ENCODE data around the gene HERPUD1.
"Not testable (repeated sequence)": the region's sequence is repeated elsewhere in the genome, so short reads cannot be mapped to it uniquely, and the experiment has no call there.

The HERPUD1 gene, protein sequence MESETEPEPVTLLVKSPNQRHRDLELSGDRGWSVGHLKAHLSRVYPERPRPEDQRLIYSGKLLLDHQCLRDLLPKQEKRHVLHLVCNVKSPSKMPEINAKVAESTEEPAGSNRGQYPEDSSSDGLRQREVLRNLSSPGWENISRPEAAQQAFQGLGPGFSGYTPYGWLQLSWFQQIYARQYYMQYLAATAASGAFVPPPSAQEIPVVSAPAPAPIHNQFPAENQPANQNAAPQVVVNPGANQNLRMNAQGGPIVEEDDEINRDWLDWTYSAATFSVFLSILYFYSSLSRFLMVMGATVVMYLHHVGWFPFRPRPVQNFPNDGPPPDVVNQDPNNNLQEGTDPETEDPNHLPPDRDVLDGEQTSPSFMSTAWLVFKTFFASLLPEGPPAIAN

DNA sequence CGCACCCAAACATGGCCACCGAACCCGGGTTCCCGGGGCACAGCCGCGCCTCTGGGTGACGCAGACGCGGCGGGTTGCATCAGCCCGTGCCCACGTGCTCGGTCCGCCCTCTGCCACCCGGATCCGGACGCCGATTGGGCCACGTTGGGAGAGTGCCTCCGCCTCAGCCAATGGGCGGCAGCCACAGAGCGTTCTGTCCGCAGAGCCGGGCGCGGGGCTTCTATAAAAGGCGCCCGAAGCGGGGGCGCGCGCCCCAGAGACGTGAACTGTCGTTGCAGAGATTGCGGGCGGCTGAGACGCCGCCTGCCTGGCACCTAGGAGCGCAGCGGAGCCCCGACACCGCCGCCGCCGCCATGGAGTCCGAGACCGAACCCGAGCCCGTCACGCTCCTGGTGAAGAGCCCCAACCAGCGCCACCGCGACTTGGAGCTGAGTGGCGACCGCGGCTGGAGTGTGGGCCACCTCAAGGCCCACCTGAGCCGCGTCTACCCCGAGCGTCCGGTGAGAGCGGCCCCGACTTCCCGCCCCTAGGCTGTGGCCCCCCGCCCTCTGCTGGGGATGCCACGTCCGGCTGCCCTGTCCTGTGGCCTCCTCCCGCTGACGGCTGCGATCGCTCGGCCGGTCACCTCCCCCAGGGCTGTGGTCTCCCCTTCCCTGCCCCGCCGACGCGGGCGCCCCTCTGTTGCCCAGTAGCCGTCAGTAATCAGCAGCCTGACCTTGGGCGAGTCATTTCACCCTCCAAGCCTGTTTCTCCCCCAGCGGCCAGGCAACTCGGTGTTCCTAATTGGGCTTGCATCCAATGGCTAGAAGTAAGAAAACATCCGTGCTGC lies at the start of gene HERPUD1:
Gene HERPUD1, plus strand, starts transcription at position 251 of the 829 bp plus-strand sequence. Its CDS starts 103 bp downstream, at position 354.
- DNase-seq = peak; percentile 87 to 93

DNA sequence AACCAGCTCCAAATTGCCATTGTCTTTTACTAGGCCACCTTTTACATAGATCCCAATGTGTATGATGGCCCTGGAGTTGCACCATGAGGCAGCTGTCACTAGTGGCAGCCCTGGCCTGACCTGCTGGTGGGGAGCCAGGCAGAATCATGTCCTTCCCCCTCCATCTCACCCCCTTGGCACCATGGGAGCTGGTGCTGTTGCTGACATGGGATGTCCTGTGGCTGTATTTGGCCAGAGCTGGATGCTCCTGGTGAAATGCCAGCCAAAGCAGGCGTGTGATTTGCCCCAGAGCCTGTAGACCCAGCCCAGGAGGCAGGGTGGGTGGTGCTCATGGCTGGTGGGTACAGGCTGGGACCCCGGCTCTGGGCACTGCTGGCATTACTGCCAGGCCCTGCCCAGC lies 48.4 kb upstream of the HERPUD1 start:
- no peak for DNase-seq

DNA sequence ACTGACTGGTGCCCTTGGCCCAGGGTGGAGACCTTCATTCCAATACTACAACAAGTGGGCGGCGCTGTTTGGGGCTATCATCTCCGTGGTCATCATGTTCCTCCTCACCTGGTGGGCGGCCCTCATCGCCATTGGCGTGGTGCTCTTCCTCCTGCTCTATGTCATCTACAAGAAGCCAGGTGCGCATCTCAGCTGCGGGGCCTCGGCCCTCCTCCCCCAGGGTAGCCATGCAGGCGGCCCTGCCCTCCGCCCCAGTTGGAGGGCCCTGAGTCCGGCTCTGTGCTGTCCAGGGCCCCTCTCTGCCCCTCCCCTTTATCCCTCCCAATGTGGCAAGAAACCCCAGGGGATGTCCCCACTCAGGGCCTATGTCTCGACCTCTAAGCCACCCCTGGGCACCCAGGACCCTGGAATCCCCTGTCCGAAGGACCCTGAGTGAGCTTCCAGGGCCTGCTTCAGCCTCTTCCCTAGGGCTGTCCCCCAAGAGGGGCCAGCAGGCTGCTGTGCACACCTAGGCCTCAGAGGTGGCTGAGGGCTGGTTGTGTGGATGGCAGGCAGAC lies 47.8 kb upstream of the HERPUD1 start:
- DNase-seq = no peak

DNA sequence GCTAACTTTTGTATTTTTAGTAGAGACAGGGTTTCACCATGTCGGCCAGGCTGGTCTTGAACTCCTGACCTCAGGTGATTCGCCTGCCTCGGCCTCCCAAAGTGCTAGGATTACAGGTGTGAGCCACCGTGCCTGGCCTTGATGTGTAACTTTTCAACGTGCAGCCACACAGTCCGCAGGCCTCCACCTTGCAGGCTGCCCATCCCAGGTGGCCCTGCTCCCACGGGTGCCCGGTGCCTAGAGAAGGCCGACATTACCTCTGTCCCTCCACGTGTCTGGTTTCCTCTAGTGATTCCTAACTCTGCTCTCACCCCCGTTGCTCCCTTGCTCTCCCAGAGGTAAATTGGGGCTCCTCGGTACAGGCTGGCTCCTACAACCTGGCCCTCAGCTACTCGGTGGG lies 47.0 kb upstream of the HERPUD1 start:
- not testable (repeated sequence) for DNase-seq

DNA sequence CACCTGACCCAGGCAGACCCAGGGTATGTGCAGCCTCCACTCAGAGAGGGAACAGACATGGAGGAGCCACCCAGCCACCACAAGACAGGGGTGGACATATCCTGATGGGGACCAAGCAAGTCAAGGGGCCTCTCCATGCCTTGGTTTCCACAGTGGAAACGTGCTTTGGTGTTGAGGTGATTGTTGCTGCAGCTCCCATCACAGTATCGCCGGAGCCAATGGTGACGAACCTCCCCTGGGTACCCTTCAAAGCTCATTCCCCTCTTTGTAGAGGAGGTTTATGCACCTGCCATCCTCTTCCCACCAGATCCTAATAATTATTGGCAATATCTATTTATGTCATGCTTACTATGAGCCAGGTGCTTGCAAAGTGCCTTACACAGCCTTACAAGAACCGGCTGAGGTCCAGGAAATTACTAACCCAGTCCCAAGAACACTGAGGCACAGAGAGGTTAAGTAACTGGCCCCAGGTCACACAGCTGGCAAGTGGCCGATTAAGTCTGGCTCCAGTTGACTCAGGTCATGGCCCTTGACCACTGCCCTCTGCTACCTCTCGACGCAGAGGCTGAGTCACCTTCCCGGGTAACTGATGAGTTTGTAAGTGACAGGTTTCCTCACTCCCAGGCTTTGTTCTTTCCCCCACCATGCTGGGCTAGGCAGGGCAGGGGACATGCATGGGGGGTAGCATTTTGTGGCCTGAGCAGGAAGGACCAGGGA lies 46.3 kb upstream of the HERPUD1 start:
- DNase-seq = no peak

DNA sequence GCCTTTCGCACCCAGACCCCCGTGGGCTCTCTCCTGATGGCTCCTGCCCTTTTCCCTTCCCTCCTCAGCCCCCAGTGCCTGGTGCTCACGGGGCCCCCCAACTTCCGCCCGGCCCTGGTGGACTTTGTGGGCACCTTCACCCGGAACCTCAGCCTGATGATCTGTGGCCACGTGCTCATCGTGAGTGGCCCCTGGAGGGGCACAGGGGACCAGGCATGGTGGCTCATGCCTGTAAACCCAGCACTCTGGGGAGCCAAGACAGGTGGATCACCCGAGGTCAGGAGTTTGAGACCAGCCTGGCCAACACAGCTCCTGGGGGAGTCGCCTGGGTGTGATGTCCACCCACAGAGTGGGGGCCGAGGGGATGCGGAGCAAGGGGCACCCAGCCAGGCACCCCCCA lies 45.6 kb upstream of the HERPUD1 start:
- DNase-seq = no peak

DNA sequence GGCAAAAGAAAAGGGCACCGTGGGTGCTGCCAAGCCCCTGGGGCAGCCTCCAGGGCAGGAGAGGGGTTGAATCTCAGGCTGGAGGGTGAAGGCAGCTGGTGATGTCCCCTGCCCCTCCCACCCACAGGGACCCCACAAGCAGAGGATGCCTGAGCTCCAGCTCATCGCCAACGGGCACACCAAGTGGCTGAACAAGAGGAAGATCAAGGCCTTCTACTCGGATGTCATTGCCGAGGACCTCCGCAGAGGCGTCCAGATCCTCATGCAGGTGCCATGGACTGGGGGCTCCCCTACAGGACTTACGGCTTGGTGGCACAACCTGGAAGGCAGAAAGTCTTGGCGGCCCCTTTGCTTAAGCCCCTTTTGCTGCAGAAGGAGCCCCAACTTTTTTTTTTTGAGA lies 45.1 kb upstream of the HERPUD1 start:
- DNase-seq = no peak

DNA sequence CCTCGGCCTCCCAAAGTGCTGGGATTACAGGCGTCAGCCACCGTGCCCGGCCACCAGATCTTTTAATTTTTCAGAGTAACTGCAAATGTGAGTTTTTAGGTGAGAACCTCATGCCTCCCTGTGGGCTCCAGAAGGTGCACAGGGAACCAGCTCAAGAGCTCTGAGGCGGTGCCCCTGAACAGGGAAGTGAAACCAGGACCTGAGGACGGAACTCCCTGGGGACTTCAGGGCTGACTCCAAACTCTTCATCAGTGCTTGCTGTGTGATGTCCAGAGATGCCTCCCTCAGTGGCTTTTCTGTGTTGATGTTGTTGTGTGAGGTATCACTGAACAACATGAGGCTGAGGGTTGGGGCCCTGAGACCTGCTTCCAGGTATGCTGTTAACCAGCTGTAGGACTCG lies 43.1 kb upstream of the HERPUD1 start:
- no peak for DNase-seq

DNA sequence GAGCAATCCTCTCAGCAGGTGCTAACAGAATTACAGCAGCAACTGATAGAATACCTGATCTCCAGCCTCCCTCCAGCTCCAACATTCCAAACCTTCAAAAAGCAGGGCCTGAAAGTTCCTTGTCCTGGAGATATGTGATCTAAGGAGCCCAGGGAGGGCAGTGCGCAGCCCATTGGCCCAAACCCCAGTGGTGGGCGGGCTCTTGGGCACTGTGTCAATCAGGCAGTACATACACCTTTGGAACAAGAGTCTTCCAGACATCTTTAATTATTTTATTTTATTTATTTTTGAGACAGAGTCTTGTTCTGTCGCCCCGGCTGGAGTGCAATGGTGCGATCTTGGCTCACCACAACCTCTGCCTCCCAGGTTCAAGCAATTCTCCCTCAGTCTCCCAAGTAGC lies 42.7 kb upstream of the HERPUD1 start:
- DNase-seq = no peak

DNA sequence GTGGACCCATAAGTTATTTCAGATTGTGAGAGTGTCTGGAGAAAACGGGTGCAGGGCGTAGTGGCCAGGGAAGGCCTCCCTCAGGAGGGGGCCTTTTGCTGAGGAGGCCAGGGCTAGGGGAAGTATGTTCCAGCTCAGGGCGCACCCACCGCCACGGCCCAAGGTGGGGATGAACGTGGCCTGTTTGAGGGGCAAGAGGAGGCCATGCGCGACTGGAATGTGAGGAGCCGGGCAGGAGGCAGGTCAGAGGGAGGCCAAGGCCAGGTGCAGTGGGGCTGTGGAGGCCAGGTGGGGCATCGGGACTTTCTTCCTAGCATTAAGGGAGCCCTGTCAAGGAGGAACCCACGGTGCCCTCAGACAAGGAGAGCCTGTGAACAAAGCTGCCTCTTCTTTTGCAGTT lies 40.3 kb upstream of the HERPUD1 start:
- DNase-seq = no peak

DNA sequence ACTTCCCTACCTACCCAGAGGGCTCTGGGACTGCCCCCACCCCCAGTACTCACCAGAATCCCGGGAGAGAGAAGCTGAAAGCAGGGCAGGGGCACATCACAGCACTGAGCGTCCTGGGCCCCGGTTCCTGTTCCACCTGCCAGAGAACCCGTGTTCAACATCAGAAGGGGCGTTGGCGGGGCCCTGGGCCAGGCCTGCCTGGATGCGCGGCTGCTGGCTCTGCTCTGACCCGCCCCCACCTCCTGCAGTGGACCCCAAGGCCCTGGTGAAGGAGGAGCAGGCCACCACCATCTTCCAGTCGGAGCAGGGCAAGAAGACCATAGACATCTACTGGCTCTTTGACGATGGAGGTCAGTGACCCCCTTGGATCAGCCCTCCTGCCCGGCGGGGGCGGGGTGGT lies 39.2 kb upstream of the HERPUD1 start:
- DNase-seq = no peak

DNA sequence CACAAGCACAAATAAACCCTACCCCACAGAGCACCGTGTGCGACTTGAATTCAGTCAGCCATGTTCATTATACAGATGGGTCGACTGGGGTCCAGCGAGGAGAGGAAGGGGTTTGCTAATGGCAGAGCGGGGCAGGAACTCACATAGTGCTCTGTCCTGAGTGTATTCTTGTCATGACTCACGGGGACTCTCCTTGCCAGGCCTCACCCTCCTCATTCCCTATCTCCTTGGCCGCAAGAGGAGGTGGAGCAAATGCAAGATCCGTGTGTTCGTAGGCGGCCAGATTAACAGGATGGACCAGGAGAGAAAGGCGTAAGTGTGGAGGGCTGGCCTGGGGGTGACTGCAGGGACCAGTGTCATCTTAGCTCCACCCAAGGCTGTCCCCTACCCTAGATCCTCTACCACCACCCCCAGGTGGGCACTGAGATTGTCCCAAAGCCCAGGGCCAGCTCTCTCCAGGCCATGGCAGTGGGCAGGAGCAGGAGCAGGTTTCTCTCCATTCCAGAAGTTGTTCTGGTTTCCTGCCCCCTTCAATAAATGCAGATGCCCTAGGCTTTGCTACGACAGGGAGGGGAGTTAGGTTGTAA lies 37.5 kb upstream of the HERPUD1 start:
- DNase-seq = no peak

DNA sequence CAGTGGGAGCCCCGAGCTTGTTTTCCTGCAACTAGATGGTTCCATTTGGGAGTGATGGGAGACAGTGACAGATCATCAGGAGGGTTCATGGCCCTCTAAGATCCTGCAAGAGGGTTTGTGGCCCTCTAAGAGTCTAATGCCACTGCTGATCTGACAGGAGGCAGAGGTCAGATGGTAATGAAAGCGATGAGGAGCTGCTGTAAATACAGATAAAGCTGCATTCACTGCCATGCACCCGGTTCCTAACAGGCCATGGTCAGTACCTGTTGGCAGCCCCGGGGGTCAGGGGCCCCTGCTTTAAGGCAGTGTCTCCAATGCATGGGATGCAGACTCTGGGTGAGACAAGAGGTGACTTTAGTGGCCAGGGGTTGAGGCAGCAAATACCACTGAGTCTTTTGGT lies 36.1 kb upstream of the HERPUD1 start:
- no peak for DNase-seq

DNA sequence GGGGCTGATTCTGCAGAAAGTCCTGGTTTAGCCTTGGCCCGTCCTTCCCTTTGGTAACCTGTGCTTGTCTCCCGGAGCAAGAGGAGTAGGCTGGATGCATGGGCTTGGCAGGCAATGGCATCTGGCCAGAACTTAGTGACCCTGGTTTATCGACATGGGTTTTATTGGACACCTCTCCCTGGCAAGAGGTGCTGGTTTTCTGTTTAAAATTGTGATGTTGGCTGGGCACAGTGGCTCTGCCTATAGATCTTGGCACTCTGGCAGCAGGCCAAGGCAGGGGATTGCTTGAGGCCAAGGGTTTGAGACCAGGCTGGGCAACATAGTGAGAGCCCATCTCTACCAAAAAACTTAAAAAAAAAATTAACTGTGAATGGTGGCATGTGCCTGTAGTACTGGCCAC lies 35.7 kb upstream of the HERPUD1 start:
- DNase-seq = no peak

DNA sequence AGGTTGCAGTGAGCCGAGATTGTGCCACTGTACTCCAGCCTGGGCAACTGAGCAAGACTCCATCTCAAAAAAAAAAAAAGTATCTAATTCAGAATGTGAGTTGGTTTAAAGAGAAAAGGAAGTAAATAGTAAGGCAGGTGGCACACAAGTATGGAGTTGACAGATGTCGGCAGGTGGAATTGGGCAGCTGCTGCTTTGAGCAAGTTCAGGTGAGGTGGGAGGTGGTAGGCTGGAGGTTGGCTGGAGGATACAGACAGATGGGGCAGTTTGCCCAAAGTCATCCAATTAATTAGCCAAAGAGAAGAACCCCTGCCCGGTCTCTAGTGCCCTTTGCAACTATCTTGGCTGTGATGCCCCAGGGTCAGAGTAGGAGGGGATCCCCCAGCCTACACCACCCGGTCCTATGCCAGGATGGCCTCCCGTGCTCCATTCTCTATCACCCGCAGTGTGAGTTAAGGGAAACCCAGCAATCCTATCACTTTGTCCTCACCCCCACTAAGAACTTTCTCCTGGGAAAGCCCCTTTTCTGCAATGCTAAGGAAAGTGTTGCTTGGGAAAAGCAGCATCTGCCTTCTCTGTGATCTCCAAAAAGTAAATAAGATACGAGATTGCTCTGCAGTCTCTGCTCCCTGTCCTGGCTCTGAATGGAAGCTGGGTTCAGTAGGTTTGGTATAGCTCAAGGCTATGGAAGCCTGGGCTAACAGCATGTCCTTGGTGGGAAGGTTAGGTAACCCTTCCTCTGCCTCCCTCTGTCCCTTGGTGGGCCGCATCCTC lies 34.7 kb upstream of the HERPUD1 start:
- no peak for DNase-seq

DNA sequence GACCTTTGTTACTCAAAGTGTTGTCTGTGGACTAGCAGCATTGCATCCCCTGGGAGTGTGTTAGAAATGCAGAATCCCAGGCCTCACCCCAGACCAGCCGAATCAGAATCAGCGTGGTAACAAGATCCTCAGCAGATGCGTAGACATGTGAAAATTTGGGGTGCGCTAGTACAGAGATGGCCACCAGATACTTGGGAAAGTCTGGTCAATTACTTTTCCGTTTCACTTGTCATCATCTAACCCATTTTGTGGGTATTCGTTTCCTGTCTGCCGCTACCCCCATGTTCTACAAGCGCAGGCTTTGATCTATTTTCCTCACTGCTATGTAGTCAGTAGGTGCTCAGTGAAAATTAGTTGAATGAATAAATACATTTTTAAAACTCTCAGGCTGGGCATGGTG lies 33.1 kb upstream of the HERPUD1 start:
- no peak for DNase-seq

DNA sequence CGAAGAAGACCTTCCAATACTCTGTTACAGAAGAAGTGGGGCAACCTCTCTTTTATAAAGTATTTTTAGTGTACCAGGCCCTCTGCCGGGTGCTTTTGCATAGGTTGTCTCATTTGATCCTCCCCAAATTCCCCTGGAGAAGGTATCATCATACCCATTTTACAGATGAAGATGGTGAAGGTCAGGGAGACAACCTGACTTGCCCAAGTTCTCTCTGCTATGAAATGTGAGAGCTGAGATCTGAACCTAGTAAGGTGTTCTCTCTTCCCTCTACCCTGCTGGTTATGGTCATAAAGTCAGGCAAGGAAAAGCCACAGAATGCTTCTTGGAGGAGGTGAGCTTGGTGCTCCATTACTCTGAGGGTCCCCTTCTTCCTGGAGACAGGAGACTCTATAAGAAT lies 28.1 kb upstream of the HERPUD1 start:
- no peak for DNase-seq

DNA sequence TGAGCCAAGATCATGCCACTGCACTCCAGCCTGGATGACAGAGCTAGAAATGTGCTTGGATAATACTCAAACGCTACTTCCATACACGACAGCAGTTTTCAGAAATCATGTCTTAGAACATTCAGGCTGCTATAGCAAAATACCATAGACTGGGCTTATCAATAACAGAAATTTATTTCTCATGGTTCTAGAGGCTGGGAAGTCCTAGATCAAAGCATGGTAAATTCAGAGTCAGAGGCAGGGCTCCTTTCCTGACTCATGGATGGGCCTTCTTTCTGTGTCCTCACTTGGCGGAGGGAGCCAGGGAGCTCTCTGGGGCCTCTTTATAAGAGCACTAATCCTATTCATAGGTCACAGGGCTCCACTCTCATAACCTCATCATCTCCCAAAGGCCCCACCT lies 24.5 kb upstream of the HERPUD1 start:
- no peak for DNase-seq

DNA sequence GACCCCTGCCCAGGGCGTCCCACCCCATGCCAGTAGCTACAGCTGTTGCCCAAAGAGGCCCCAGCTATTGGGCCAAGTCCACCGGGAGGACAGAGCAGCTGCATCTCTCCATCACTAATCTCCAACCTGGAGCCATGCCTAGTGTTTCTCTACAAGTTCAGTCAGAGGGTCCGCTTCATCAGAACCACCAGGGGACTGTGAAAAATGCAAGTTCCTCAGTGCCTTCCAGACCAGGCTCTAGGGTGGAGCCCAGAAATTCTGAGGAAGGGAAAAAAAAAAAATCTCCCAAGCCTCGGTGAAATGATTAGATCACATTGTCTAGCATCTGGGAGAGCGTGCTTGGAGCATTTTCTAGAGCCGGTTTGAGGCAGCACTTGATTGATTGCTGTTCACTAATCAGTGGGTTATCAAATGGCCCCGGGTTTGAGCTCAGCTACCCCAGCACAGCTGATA lies 22.4 kb upstream of the HERPUD1 start:
- DNase-seq = no peak

DNA sequence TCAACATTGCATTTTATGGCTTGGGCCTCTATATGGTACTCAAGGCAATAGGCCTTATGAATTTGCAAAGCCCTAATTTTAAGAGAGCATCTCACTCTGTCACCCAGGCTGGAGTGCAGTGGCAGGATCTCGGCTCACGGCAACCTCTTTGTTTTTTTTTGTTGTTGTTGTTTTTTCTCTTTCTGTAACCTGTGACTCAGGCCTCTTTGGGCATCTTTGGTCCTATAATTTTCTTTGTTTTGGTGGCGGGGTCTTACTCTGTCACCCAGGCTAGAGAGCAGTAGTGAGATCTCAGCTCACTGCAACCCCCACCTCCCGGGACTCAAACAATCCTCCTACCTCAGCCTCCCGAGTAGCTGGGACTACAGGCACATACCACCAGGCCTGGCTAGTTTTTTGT lies 21.8 kb upstream of the HERPUD1 start:
- no peak for DNase-seq

DNA sequence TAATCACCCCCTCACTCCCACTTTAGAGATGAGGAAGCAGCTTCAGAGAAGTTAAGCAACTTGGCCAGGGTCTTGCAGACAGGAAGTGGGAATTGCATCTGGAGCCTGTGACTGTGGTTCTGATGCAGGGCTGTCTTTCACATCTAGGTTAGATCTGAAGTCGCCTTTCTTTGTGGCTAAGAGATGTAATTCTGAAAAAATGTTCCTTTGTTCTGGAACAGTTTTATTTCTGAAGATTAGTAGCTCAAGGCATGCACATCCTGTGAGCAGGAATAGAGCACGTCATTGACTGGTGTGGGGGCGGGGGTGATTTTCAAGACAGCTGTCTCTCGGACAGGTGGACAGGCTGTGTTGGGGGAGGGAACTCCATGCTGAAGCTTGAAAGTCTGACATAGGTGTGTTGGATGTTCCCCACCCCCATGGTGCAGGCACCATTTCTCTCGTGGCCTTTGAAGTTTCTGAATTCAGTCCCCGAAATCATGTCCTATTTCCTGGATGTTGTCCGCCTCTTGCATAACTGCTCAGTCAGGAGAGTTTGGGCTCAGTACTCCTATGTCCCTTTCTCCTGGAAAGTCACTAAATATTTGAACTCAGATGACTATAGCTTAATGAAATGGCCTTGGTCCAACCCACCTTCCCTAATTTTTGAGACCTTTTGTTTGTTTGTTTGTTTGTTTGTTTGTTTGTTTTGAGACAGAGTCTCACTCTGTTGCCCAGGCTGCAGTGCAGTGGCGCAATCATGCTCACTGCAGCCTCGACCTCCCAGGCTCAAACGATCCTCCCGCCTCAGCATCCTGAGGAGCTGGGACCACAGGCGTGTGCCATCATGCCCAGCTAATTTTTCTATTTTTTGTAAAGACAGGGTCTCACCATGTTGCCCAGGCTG lies 21.0 kb upstream of the HERPUD1 start:
- no peak for DNase-seq

Data from NCI-H1930 (cell line).